Activated naive CD4-positive, alpha-beta T cell treated with anti-CD3 and anti-CD28 coated beads, Interleukin-2, amount 10 ng/mL, durations not matched to agents 7 days and 5 days (primary cell): ENCODE data around the gene PSD4.

Experiments
- CTCF ChIA-PET: fragments of 350-600 bp; sonication (Branson Sonifier 250); formaldehyde crosslinking; loops from one replicate; lab custom pipeline; 2021; ENCODE audit warnings: antibody characterized with exemption; lab: Charles Lee
- DNase-seq: peaks from one replicate; pipeline ENCODE4 v3.0.0-alpha.2; 2020
- H3K27ac Mint-ChIP-seq: one replicate; pipeline ENCODE4 v1.8.0; 2021; ENCODE audit warnings: mild to moderate bottlenecking, moderate library complexity, mixed read lengths
- H3K27me3 Mint-ChIP-seq: one replicate; pipeline ENCODE4 v1.8.0; 2021; ENCODE audit warnings: mild to moderate bottlenecking, mixed read lengths
- H3K36me3 Mint-ChIP-seq: one replicate; pipeline ENCODE4 v1.8.0; 2021; ENCODE audit warnings: mixed read lengths
- H3K4me1 Mint-ChIP-seq: one replicate; pipeline ENCODE4 v1.8.0; 2021; ENCODE audit warnings: mixed read lengths
- H3K4me3 Mint-ChIP-seq: one replicate; pipeline ENCODE4 v1.8.0; 2021; ENCODE audit warnings: mild to moderate bottlenecking, moderate library complexity, mixed read lengths
- H3K9me3 Mint-ChIP-seq: one replicate; pipeline ENCODE4 v1.8.0; 2021; ENCODE audit warnings: mixed read lengths

PSD4 gene

DNA sequence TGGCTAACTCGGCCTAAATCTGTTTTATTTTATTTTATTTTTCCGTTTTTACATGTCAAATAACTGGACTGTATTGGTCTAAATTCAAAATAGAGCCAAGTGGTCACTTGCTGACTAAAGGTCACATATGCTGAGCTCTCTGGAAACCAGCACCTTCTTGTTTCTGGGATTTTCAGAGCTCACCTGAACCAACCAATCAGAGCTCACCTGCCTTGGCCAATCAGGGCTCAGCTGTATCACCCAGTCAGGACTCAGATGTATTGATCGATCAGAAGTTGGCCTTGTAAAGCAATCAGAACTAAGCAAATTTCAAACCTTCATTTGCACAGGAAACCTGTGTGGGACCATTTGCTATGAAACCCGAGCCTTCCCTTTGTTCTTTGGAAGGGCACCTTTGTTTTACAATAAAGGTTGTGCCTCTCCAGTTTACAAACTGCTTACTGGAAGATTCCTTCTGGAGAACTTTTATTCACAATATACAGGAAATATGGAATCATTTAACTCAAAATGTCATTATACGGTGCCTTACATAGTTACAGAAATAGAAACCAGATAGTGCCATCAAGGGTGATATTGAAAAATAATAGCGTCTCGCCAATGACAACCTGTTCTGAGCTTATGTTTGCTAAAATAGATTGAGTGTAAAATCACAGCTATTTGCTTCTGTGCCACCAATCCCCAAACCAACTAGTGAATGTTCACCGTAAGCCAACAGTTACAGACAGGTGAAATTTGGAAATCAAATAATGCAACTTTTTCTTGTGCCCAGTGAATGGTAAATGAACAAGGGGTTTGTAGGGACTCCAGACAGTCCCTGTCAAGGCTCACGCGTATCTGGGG, 17.3 kb upstream of the PSD4 start:
- no peak for DNase-seq
- H3K27me3 Mint-ChIP-seq, result peaks cover 27% of the 10 kb centered on the region
- peaks cover 28% of the 10 kb centered on the region for H3K4me1 Mint-ChIP-seq
- peak overlapping the region; percentile 71 for H3K4me3 Mint-ChIP-seq
- H3K27ac Mint-ChIP-seq, result peak overlapping the region; percentile 83
- H3K36me3 Mint-ChIP-seq, result peaks cover 4% of the 10 kb centered on the region
- CTCF ChIA-PET, result interaction anchor here (0.8 to 3.5 kb wide), 9 partner anchors 9 to 95 kb away, joined by 3 to 31 read pairs (median 4); partner anchors contain the start of gene PSD4
- H3K9me3 Mint-ChIP-seq, result no peaks in the 10 kb centered on the region

DNA sequence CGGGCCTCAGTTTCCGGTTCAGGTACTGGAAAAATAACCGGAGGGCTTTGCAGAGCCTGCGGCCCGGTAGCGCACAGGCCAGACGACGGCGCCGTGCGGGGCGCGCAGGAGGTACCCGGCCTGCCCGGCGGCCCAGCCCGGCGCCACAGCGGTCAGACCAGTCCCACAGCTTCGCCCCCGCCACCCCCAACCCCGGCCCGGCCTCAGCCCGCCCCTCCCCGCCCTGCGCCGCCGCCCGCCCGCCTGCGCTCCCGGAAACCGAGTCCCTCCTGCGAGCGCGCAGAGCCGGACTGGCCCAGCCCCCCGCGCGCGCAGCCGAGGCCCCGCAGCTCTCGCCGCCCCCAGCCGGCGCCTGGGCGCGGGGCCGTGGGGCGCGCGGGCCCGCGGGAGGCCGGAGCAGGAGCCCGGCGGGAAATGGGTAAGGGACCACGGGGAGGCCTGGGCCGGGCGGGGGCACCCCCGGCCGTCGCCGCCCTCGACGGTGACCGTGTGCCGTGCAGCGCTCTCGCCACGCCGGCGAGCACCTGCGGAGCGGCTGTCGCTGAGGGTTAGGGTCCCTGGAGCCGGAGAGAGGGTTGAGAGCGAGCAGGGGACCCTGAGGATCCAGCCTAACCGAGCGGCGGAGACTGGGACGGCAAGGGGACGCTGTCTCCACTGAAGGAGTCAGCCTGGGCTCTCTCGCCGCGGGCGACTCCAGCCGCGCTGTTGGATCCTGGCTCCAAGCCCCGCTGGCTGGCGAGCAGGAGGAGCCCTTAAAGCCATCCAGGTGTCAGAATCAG, 16.5 kb upstream of the PSD4 start:
- Mint-ChIP-seq H3K27ac (peak overlapping the region; percentile 83), H3K4me1 (peaks cover 28% of the 10 kb centered on the region), H3K27me3 (peaks cover 23% of the 10 kb centered on the region), H3K9me3 (no peaks in the 10 kb centered on the region), H3K4me3 (peak overlapping the region; percentile 80), H3K36me3 (peaks cover 4% of the 10 kb centered on the region)
- CTCF ChIA-PET, result interaction anchor here (0.8 to 3.5 kb wide), 8 partner anchors 8 to 213 kb away, joined by 3 to 31 read pairs (median 4); partner anchors contain the start of gene PSD4
- peak; percentile 70 for DNase-seq

DNA sequence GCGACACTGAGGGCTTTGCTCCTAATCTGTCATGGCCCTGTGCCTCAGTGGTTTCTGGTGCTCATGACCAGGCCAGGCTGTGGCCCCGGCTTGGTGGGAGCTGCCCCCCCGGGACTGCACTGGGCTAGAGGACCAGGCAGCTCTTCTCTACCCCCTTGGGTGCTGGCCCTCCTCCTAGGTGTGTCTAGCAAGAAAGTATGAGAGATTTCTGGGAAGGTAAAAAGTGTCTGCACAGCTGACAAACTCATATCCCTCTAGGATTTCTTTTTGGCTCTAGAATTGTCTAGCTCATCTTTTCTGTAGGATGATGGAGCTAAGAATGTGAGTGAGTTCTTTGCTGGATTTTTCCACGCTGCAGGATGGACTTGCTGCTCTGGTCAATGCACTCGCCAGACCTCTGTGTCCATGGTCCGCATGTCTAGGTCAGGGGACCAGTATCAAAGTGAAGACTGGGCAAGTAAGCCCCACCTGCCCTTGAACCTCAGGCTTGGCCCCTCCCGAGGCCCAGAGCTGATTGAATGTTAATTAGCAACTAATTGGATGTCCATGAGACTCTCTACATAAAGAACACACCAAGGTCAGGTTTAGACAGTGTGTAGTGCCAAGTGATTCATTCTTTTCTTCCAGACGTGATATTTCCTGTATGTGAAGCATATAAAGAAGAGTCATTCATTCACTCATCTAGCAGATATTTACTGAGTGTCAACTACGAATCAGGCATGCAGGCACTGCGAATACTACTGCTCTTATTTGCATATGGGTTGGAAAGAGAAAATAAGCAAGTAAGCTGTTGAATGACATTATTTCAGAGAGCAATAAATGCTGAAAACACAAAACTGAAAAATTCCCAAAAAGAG, 15.6 kb upstream of the PSD4 start:
- H3K4me3 Mint-ChIP-seq, result peak overlapping the region; percentile 80
- peak overlapping the region; percentile 68 for H3K27ac Mint-ChIP-seq
- CTCF ChIA-PET, result interaction anchor here (0.7 to 3.5 kb wide), 6 partner anchors 10 to 212 kb away, joined by 3 to 31 read pairs (median 4); partner anchors contain the start of gene PSD4
- no peak for DNase-seq
- H3K9me3 Mint-ChIP-seq, result no peaks in the 10 kb centered on the region
- H3K4me1 Mint-ChIP-seq, result peaks cover 35% of the 10 kb centered on the region
- peaks cover 4% of the 10 kb centered on the region for H3K36me3 Mint-ChIP-seq
- H3K27me3 Mint-ChIP-seq, result peaks cover 22% of the 10 kb centered on the region

DNA sequence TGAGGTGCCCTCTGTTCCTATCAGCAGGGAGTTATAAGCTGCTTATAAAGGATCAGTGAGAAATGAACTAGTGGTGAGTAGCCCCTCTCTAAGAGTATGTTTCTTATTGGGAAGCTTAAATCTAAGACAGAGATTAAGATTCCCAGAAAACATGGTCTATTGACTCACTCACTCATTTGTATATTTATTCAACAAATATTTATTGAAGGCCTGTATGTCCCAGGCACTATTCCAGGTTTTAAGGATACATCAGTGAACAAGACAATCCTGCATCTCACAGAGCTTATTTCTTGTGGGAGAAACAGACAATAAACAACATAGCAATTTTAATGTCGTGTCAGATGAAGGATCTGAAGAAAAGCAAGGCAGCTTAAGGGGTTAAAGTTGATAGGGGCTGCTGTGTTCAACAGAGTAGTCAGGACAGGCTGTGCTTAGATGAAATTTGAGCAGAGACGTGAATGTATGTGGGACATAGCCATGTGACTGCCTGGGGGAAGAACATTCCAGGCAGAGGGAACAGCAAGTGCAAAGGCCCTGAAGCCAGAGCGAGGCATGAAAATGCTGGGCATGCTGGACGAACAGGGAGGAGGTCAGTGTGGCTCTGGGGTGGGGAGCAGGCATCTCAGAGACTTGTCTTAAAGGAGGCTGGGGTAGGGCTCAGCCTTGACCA, 14.8 kb upstream of the PSD4 start:
- peaks cover 36% of the 10 kb centered on the region for H3K4me1 Mint-ChIP-seq
- no peak overlapping the region for H3K4me3 Mint-ChIP-seq
- CTCF ChIA-PET, result interaction anchor here (1.5 to 3.5 kb wide), 4 partner anchors 16 to 211 kb away, joined by 3 to 31 read pairs (median 5); partner anchors contain the start of gene PSD4
- no peak overlapping the region for H3K27ac Mint-ChIP-seq
- H3K9me3 Mint-ChIP-seq, result no peaks in the 10 kb centered on the region
- no peak for DNase-seq
- peaks cover 4% of the 10 kb centered on the region for H3K36me3 Mint-ChIP-seq
- H3K27me3 Mint-ChIP-seq, result peaks cover 14% of the 10 kb centered on the region

DNA sequence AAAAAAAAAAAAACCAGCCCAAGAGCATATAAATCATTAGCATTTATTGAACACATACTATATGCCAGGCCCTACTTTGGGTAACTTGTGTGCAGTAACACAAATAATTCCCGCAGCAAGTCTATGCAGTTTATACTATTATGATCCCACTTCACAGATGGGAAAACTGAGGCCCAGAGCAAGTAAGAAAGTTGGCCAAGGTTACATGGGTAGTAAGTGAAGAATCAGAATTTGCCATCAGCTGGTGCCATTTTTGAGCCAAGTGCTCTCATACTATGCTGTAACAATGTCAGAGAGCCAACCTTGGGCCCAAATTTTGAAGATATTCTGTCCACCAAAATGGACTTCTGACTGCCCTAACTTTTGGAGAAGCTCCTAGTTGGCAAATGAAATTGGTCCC, 13.5 kb upstream of the PSD4 start:
- CTCF ChIA-PET, result no interaction called here
- no peak overlapping the region for H3K4me3 Mint-ChIP-seq
- peaks cover 44% of the 10 kb centered on the region for H3K4me1 Mint-ChIP-seq
- DNase-seq, result no peak
- H3K27ac Mint-ChIP-seq, result no peak overlapping the region
- peaks cover 6% of the 10 kb centered on the region for H3K36me3 Mint-ChIP-seq
- no peaks in the 10 kb centered on the region for H3K9me3 Mint-ChIP-seq
- peaks cover 7% of the 10 kb centered on the region for H3K27me3 Mint-ChIP-seq

DNA sequence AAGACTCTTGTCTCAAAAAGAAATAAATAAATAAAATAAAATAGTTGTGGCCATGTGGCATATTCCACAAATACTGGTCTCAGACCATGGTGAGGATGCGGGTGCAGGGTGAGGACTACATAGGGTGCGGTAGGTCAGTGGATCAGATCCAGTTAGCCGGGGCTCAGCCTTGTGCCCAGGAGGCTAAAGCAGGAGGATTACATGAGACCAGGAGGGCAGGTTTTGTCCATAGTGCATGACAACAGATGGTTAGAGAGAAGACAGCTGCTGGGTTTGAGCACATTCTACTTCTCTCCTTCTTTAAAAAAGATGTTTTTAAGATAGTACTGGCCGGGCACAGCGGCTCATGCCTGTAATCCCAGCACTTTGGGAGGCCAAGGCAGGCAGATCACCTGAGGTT, 12.8 kb upstream of the PSD4 start:
- peaks cover 46% of the 10 kb centered on the region for H3K4me1 Mint-ChIP-seq
- peaks cover 6% of the 10 kb centered on the region for H3K36me3 Mint-ChIP-seq
- no peak overlapping the region for H3K4me3 Mint-ChIP-seq
- H3K27ac Mint-ChIP-seq, result no peak overlapping the region
- no peaks in the 10 kb centered on the region for H3K9me3 Mint-ChIP-seq
- CTCF ChIA-PET, result no interaction called here
- no peak for DNase-seq
- no peaks in the 10 kb centered on the region for H3K27me3 Mint-ChIP-seq

DNA sequence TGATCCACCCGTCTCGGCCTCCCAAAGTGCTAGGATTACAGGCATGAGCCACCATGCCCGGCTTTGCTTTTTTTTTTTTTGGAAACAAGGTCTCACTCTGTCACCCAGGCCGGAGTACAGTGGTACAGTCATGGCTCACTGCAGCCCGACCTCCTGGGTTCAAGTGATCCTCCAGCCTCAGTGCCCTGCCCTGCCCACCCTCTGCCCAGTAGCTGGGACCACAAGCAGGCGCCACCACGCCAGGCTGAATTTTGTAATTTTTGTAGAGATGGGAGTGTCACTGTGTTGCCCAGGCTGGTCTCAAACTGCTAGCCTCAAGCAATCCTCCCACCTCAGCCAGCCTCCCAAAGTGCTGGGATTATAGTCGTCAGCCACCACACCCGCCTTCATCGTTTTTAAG, 11.6 kb upstream of the PSD4 start:
- CTCF ChIA-PET, result interaction anchor here (1.0 to 1.7 kb wide), 3 partner anchors 13 to 82 kb away, joined by 3 to 9 read pairs (median 3); no protein-coding TSS in a partner anchor
- Mint-ChIP-seq H3K9me3 (no peaks in the 10 kb centered on the region), H3K4me3 (no peak overlapping the region), H3K27me3 (no peaks in the 10 kb centered on the region), H3K27ac (no peak overlapping the region), H3K36me3 (peaks cover 6% of the 10 kb centered on the region), H3K4me1 (peaks cover 47% of the 10 kb centered on the region)
- no peak for DNase-seq

DNA sequence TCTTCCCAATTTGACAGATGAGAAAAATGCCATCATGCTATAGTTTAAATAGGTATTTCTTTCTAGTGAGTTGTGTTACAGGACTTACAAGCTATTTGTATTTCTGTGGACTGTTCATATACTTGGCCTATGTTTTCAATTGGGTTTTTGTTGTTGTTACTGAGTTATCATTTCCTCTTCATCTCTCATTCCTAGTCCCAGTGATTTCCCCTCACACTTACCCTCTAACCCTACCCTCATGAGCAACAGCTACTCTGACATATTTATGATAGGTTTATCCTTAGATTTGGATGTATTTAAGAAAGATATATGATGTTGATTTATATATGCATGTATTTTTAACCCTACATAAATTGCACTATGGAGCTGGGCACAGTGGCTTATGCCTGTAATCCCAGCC, 10.9 kb upstream of the PSD4 start:
- CTCF ChIA-PET, result interaction anchor here (1.0 to 1.7 kb wide), 3 partner anchors 12 to 83 kb away, joined by 3 to 9 read pairs (median 3); no protein-coding TSS in a partner anchor
- Mint-ChIP-seq H3K4me1 (peaks cover 53% of the 10 kb centered on the region), H3K36me3 (peaks cover 6% of the 10 kb centered on the region), H3K4me3 (no peak overlapping the region), H3K27me3 (no peaks in the 10 kb centered on the region), H3K9me3 (no peaks in the 10 kb centered on the region), H3K27ac (no peak overlapping the region)
- no peak for DNase-seq

DNA sequence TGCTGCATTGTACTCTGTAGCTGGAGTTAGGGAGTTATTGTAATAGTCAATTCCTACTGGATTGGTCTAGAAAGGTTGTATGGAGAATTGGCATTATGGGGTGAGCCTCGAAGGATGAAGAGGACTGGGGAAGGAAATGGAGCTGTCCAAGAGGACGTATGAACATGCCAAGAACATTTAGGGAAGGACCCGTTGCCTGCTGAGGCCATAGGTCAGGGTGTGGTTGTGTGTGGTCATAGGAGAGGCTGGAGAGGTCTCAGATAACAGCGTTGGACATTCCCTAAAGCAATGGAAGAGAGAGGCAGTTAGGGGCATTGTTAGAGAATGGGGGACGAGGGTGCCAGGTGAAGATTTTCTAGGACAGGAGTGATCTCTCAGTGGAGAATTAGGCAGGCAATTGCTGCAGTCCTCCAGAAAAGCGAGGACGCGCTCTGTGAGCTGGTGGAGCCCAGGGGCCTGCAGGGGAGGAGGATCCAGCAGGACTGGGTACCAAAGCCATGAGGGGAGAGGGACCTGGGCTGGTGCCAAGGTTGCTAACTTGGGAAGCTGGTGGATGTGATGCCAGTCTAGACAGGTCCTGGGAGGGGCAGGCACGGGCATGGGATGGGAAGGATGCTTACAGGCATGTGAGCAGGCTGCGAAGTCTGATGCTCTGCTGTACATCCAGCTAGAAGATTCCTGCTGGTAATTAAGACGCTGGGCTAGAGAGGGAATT, 9.4 kb upstream of the PSD4 start:
- Mint-ChIP-seq H3K27me3 (no peaks in the 10 kb centered on the region), H3K4me3 (no peak overlapping the region), H3K27ac (no peak overlapping the region), H3K4me1 (peaks cover 54% of the 10 kb centered on the region), H3K36me3 (peaks cover 6% of the 10 kb centered on the region), H3K9me3 (no peaks in the 10 kb centered on the region)
- DNase-seq, result no peak
- CTCF ChIA-PET, result interaction anchor here (1.1 to 2.6 kb wide), 4 partner anchors 8 to 84 kb away, joined by 3 to 10 read pairs (median 6); partner anchors contain the start of gene PSD4

DNA sequence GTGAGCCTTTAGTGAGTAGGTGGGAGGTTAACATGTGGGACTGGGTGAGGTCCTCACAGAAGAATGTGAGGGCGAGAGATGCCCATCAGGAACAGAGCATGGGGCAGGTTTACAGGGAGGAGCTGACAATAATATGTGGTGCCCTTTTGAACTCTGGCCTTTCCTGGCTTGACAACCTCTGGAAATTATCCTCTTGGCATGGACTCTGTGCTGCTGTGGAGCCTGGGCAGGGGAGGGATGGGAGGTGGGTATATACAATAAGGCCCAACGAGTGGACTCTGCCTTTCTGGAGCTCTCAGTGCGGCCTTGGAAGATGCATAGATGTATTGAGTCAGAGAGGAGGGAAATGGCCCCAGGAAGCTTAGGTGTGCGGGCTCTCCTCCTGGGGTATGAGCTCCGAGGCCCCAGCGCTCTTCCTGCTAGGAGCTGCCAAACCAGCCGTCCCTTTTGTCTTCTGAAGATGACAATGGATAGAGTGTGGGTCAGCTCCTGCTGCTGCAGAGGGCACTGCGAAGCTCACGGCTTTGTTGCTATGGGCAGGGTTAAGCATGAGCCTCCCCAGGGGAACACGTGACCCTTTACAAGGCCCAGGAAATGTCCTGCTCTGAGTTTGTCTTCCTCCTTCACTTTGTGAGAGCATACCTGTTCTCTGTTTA, 8.7 kb upstream of the PSD4 start:
- no peak overlapping the region for H3K27ac Mint-ChIP-seq
- H3K27me3 Mint-ChIP-seq, result no peaks in the 10 kb centered on the region
- H3K4me3 Mint-ChIP-seq, result no peak overlapping the region
- H3K4me1 Mint-ChIP-seq, result peaks cover 58% of the 10 kb centered on the region
- CTCF ChIA-PET, result interaction anchor here (0.9 to 2.6 kb wide), 6 partner anchors 8 to 85 kb away, joined by 3 to 10 read pairs (median 4); partner anchors contain the start of gene PSD4
- H3K9me3 Mint-ChIP-seq, result no peaks in the 10 kb centered on the region
- H3K36me3 Mint-ChIP-seq, result peaks cover 11% of the 10 kb centered on the region
- no peak for DNase-seq

DNA sequence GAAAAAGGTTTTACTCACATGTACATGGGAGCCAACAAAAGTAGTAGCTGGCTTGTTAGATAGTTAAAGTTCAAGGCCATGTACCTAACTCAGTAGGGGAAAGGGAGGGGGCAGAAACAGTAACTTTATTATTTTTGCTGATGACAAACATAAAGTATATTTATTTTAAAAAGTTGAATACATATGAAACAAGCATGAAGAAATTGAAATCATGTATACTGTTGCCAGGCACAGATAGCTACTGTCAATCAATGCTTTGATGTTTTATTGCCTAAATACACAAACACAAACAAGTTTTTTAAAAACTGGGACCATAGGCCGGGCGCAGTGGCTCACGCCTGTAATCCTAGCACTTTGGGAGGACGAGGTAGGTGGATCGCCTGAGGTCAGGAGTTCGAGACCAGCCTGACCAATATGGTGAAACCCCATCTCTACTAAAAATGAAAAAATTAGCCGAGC, 7.6 kb upstream of the PSD4 start:
- Mint-ChIP-seq H3K4me3 (no peak overlapping the region), H3K27me3 (no peaks in the 10 kb centered on the region), H3K4me1 (peaks cover 66% of the 10 kb centered on the region), H3K27ac (no peak overlapping the region), H3K9me3 (peaks cover 2% of the 10 kb centered on the region), H3K36me3 (peaks cover 14% of the 10 kb centered on the region)
- no peak for DNase-seq
- CTCF ChIA-PET, result interaction anchor here (1.6 kb wide), 1 partner anchor 14 kb away, joined by 4 read pairs; no protein-coding TSS in a partner anchor
